ENCODE measurements around the gene ZNF37A.

DNA sequence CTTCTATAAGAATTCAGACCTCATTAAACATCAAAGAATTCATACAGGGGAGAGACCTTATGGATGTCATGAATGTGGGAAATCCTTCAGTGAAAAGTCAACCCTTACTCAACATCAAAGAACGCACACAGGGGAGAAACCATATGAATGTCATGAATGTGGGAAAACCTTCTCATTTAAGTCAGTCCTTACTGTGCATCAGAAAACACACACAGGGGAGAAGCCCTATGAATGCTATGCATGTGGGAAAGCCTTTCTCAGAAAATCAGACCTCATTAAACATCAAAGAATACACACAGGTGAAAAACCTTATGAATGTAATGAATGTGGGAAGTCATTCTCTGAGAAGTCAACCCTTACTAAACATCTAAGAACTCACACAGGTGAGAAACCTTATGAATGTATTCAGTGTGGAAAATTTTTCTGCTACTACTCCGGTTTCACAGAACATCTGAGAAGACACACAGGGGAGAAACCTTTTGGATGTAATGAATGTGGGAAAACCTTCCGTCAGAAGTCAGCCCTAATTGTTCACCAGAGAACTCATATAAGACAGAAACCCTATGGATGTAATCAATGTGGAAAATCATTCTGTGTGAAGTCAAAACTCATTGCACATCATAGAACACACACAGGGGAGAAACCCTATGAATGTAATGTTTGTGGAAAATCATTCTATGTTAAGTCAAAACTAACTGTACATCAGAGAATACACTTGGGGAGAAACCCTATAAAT, 24.1 kb downstream of the ZNF37A start:
- TF ChIP-seq, protein P1, sequence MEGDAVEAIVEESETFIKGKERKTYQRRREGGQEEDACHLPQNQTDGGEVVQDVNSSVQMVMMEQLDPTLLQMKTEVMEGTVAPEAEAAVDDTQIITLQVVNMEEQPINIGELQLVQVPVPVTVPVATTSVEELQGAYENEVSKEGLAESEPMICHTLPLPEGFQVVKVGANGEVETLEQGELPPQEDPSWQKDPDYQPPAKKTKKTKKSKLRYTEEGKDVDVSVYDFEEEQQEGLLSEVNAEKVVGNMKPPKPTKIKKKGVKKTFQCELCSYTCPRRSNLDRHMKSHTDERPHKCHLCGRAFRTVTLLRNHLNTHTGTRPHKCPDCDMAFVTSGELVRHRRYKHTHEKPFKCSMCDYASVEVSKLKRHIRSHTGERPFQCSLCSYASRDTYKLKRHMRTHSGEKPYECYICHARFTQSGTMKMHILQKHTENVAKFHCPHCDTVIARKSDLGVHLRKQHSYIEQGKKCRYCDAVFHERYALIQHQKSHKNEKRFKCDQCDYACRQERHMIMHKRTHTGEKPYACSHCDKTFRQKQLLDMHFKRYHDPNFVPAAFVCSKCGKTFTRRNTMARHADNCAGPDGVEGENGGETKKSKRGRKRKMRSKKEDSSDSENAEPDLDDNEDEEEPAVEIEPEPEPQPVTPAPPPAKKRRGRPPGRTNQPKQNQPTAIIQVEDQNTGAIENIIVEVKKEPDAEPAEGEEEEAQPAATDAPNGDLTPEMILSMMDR (IDR thresholded peaks at IDR 0.05) = no peak
- TF ChIP-seq EP300 (IDR thresholded peaks at IDR 0.05) (no peak), POLR2A (IDR thresholded peaks at IDR 0.05) (no peak)

Data from ovary (tissue), 3 donors.